ENCODE results near the gene P3R3URF. TPM values are rescaled to one million over a fixed set of nuclear protein-coding genes. Genes with fewer than 3 reads are reported as not detected.

P3R3URF gene
- total RNA-seq, 4 donors from 2014 or later, result not detected

- DNase-seq (ENCODE audit: low spot score), result no peak
- no peak for ATAC-seq (ENCODE audit: low FRiP score)
- no peak for TF ChIP-seq CTCF (IDR thresholded peaks at IDR 0.05)
These were observed 42.2 kb upstream of the P3R3URF start for GRCh38 chr1:46218443-46218842.

GRCh38 chr1:46215504-46215903, 39.2 kb upstream of the P3R3URF start:
- TF ChIP-seq CTCF (IDR thresholded peaks at IDR 0.05), result no peak
- no peak for DNase-seq (ENCODE audit: low spot score)
- no peak for ATAC-seq (ENCODE audit: low FRiP score)

- no peak for TF ChIP-seq CTCF (IDR thresholded peaks at IDR 0.05)
- ATAC-seq (ENCODE audit: low FRiP score), result no peak
These were observed 34.8 kb upstream of the P3R3URF start for GRCh38 chr1:46211051-46211450.

GRCh38 chr1:46210561-46210960, 34.3 kb upstream of the P3R3URF start:
- no peak for TF ChIP-seq CTCF (IDR thresholded peaks at IDR 0.05)
- no peak for ATAC-seq (ENCODE audit: low FRiP score)

More at GRCh38 chr1:46211051-46211450, 34.8 kb upstream of the P3R3URF start:
- DNase-seq (ENCODE audit: low spot score), result no peak

GRCh38 chr1:46206399-46206798, 30.1 kb upstream of the P3R3URF start:
- ATAC-seq (ENCODE audit: low FRiP score) (no peak), DNase-seq (ENCODE audit: low spot score) (no peak)

More at GRCh38 chr1:46210561-46210960, 34.3 kb upstream of the P3R3URF start:
- no peak for DNase-seq (ENCODE audit: low spot score)

GRCh38 chr1:46205791-46206190, 29.5 kb upstream of the P3R3URF start:
- no peak for TF ChIP-seq CTCF (IDR thresholded peaks at IDR 0.05)
- no peak for ATAC-seq (ENCODE audit: low FRiP score)
- no peak for DNase-seq (ENCODE audit: low spot score)

More at GRCh38 chr1:46206399-46206798, 30.1 kb upstream of the P3R3URF start:
- TF ChIP-seq CTCF (IDR thresholded peaks at IDR 0.05), result no peak

- no peak for TF ChIP-seq CTCF (IDR thresholded peaks at IDR 0.05)
- no peak for ATAC-seq (ENCODE audit: low FRiP score)
- no peak for DNase-seq (ENCODE audit: low spot score)
These were observed 28.9 kb upstream of the P3R3URF start for GRCh38 chr1:46205141-46205540.

Data from omental fat pad (tissue), 4 donors.